ENCODE measurements around the gene MARCOL. TPM values are rescaled to one million over a fixed set of nuclear protein-coding genes. Genes with fewer than 3 reads are reported as not detected.

Gene MARCOL
- total RNA-seq, 1 experiment from 2014 or later, result not detected

DNA sequence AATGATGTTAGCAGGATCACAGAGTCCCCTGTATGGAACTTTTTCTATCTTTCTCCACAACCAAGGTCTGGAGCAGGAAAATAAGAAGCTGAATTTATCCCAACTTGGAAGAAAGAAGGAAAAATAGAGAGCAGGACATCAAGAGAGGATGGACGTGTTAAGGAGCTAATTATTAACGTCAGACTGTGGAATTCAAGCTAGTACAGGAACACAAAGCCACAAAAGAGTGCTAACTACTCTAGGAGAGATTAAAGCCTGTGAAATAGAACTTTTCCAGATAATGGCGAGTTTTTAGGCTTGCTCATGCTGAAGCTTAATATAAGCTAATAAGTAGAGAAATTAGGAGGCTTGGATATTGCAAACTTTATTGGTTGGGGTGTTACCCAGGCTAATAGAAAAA lies 29.6 kb downstream of the MARCOL start (continued):
- TF ChIP-seq, protein P1, sequence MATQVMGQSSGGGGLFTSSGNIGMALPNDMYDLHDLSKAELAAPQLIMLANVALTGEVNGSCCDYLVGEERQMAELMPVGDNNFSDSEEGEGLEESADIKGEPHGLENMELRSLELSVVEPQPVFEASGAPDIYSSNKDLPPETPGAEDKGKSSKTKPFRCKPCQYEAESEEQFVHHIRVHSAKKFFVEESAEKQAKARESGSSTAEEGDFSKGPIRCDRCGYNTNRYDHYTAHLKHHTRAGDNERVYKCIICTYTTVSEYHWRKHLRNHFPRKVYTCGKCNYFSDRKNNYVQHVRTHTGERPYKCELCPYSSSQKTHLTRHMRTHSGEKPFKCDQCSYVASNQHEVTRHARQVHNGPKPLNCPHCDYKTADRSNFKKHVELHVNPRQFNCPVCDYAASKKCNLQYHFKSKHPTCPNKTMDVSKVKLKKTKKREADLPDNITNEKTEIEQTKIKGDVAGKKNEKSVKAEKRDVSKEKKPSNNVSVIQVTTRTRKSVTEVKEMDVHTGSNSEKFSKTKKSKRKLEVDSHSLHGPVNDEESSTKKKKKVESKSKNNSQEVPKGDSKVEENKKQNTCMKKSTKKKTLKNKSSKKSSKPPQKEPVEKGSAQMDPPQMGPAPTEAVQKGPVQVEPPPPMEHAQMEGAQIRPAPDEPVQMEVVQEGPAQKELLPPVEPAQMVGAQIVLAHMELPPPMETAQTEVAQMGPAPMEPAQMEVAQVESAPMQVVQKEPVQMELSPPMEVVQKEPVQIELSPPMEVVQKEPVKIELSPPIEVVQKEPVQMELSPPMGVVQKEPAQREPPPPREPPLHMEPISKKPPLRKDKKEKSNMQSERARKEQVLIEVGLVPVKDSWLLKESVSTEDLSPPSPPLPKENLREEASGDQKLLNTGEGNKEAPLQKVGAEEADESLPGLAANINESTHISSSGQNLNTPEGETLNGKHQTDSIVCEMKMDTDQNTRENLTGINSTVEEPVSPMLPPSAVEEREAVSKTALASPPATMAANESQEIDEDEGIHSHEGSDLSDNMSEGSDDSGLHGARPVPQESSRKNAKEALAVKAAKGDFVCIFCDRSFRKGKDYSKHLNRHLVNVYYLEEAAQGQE (IDR thresholded peaks at IDR 0.05; ENCODE audit: low read depth), result no peak

GRCh38 chr5:148268566-148268965 lies 30.2 kb downstream of the MARCOL start, which contains the start of gene SPINK13:
Gene SPINK13 (plus strand): TSS chr5:148268794. CDS start chr5:148270073, 1,279 bp downstream.
- peaks cover 0 to 7% of the 10 kb centered on the region in 2 experiments; a peak in 2 of 4 replicates for H3K4me1 ChIP-seq (ENCODE audit: control insufficient read depth in 1 of 2, insufficient read depth in 2 of 2, low read length in 2 of 2)
- H3K4me2 ChIP-seq (ENCODE audit: low read length), result peak within 1 kb of the TSS; percentile 50
- H3K4me3 ChIP-seq (replicated peaks in 1 of 2; ENCODE audit: low read depth in 1 of 2, low read length in 2 of 2), result no peak within 1 kb of the TSS
- H3K27me3 ChIP-seq (ENCODE audit: insufficient read depth, low read length), result no peaks in the 10 kb centered on the region
- no TSS peak for BruUV-seq (replicated peaks)
- ATAC-seq, result peak; percentile 78
- no peaks in the 10 kb centered on the region for H3K36me3 ChIP-seq (ENCODE audit: control insufficient read depth in 1 of 2, insufficient read depth in 2 of 2, low read length in 2 of 2)
- H3K27ac ChIP-seq (ENCODE audit: low read depth, low read length), result no peak within 1 kb of the TSS
- H3K79me2 ChIP-seq (ENCODE audit: insufficient read depth, low read length), result no peaks in the 10 kb centered on the region
- no peaks in the 10 kb centered on the region for H3K9me3 ChIP-seq (ENCODE audit: control insufficient read depth in 1 of 2, insufficient read depth in 1 of 2, low read depth in 1 of 2, low read length in 2 of 2)
- ChIA-PET RAD21 (ENCODE audit: low non-redundant PET in 1 of 2, low total read pairs in 2 of 2, uncharacterized antibody in 2 of 2, unreplicated experiment in 2 of 2) (no interaction called here), POLR2A (no interaction called here), CTCF (interaction anchor here (1.8 kb wide), 1 partner anchor 463 kb away, joined by 4 read pairs; no protein-coding TSS in a partner anchor)
- peak; percentile 26 for DNase-seq (ENCODE audit: low read depth, low spot score)
- no peaks in the 10 kb centered on the region for H3K9me2 ChIP-seq (ENCODE audit: insufficient read depth)
- H3K9ac ChIP-seq (ENCODE audit: low read length), result no peak within 1 kb of the TSS
- intact Hi-C loops (cut with micrococcal nuclease), result no loop called here
- H4K20me1 ChIP-seq (ENCODE audit: insufficient read depth), result no peaks in the 10 kb centered on the region
- peak within 1 kb of the TSS; percentile 87 for H2AFZ ChIP-seq (ENCODE audit: low read depth, low read length, poor library complexity, severe bottlenecking)
- TF ChIP-seq ZFX (IDR thresholded peaks at IDR 0.05) (no peak), CEBPB (IDR thresholded peaks at IDR 0.05; ENCODE audit: low read depth) (no peak), TCF7L2 (IDR thresholded peaks at IDR 0.05; ENCODE audit: borderline replicate concordance, extremely low read depth, insufficient read depth, insufficient read length) (peak; percentile 42), JUND (IDR thresholded peaks at IDR 0.05) (peak; percentile 64), YY1 (IDR thresholded peaks at IDR 0.05; ENCODE audit: extremely low read depth, insufficient replicate concordance, low read depth, low read length) (no peak), CTCF (IDR thresholded peaks at IDR 0.05 in 2 of 3, conservative IDR thresholded peaks at IDR 0.05 in 1 of 3; ENCODE audit: borderline replicate concordance in 1 of 3, insufficient read depth in 1 of 3, low read depth in 2 of 3, low read length in 2 of 3) (no peak), CBX3 (IDR thresholded peaks at IDR 0.05; ENCODE audit: low read depth) (peak; percentile 44; the same call in 1 of the 2 replicates), ELF1 (IDR thresholded peaks at IDR 0.05; ENCODE audit: borderline replicate concordance, low read depth) (no peak), FOSL1 (IDR thresholded peaks at IDR 0.05; ENCODE audit: low read depth) (peak; percentile 39; the same call in 1 of the 2 replicates), EZH2phosphoT487 (IDR thresholded peaks at IDR 0.05; ENCODE audit: borderline replicate concordance) (no peak), SP1 (IDR thresholded peaks at IDR 0.05; ENCODE audit: low read depth) (no peak), ZNF274 (IDR thresholded peaks at IDR 0.05; ENCODE audit: low read depth, low read length) (no peak), MAX (IDR thresholded peaks at IDR 0.05) (no peak), RAD21 (IDR thresholded peaks at IDR 0.05; ENCODE audit: low read depth) (no peak), EGR1 (IDR thresholded peaks at IDR 0.05; ENCODE audit: low read depth) (no peak), SIN3A (IDR thresholded peaks at IDR 0.05; ENCODE audit: low read depth) (no peak)
- TF ChIP-seq, protein P1 (IDR thresholded peaks at IDR 0.05; ENCODE audit: low read depth), result no peak
